GM12892 (cell line): ENCODE results near the gene CHGA.

ENCODE experiments used
- POLR2A ChIP-seq: IDR thresholded peaks from 2 replicates; pipeline ENCODE4 v1.6.1; 2011; ENCODE audit warnings: low read depth, low read length, control low read depth
- POLR2AphosphoS5 ChIP-seq: IDR thresholded peaks from 2 replicates; pipeline ENCODE4 v1.6.1; 2011; ENCODE audit warnings: low read depth, low read length, control low read depth
- TAF1 ChIP-seq: IDR thresholded peaks from 2 replicates; pipeline ENCODE4 v1.6.1; 2011; ENCODE audit warnings: low read depth, mild to moderate bottlenecking, control low read depth, low read length, borderline replicate concordance

- TF ChIP-seq POLR2A (no peak), POLR2AphosphoS5 (no peak), TAF1 (no peak)
Observed at GRCh38 chr14:92939699-92940098, 16.7 kb downstream of the CHGA start.
